Measurements from ENCODE around the gene PSMD1. TPM values are rescaled to one million over a fixed set of nuclear protein-coding genes. Genes with fewer than 3 reads are reported as not detected.

The PSMD1 gene
- polyA plus RNA-seq, 1 donor from 2014 or later, result 83.8 TPM

- no peak overlapping the region for H3K9ac ChIP-seq (ENCODE audit: low read length)
- no peaks in the 10 kb centered on the region for H3K9me3 ChIP-seq (ENCODE audit: low read length)
- TF ChIP-seq EP300 (conservative IDR thresholded peaks at IDR 0.05; ENCODE audit: poor library complexity, severe bottlenecking) (no peak), TAF1 (IDR thresholded peaks at IDR 0.05; ENCODE audit: low read depth) (no peak), MXI1 (conservative IDR thresholded peaks at IDR 0.05; ENCODE audit: poor library complexity, severe bottlenecking) (no peak), CTCF (IDR thresholded peaks at IDR 0.05; ENCODE audit: poor library complexity, severe bottlenecking) (no peak), EZH2 (IDR thresholded peaks at IDR 0.05; ENCODE audit: borderline replicate concordance, insufficient read depth, low read length, poor library complexity, severe bottlenecking) (no peak), POLR2AphosphoS5 (IDR thresholded peaks at IDR 0.05) (no peak), REST (IDR thresholded peaks at IDR 0.05; ENCODE audit: borderline replicate concordance) (no peak), RAD21 (conservative IDR thresholded peaks at IDR 0.05) (no peak), SMC3 (conservative IDR thresholded peaks at IDR 0.05; ENCODE audit: poor library complexity) (no peak)
- H3K4me2 ChIP-seq (ENCODE audit: low read length), result no peak overlapping the region
- no peaks in the 10 kb centered on the region for H3K36me3 ChIP-seq (ENCODE audit: insufficient read depth, low read length)
- H3K27me3 ChIP-seq (ENCODE audit: insufficient read depth, low read depth, low read length), result no peaks in the 10 kb centered on the region
- no peaks in the 10 kb centered on the region for H3K79me2 ChIP-seq (replicated peaks; ENCODE audit: insufficient read depth, low read length)
- no peak overlapping the region for H3K4me3 ChIP-seq (ENCODE audit: low read length)
- H3K27ac ChIP-seq (ENCODE audit: low read length), result no peak overlapping the region
- no peak overlapping the region for H2AFZ ChIP-seq (ENCODE audit: low read depth, low read length)
- no peaks in the 10 kb centered on the region for H3K9me2 ChIP-seq (ENCODE audit: insufficient read depth, low read length)
- H4K20me1 ChIP-seq (ENCODE audit: insufficient read depth), result no peaks in the 10 kb centered on the region
- H3F3A ChIP-seq (ENCODE audit: insufficient read depth, low read length, poor library complexity, severe bottlenecking), result no peaks in the 10 kb centered on the region
These were observed 61.9 kb downstream of the PSMD1 start for GRCh38 chr2:231118614-231118942.

GRCh38 chr2:231123362-231123898 is 66.8 kb downstream of the PSMD1 start:
- Histone ChIP-seq H3K27me3 (ENCODE audit: insufficient read depth, low read depth, low read length) (no peaks in the 10 kb centered on the region), H4K20me1 (ENCODE audit: insufficient read depth) (no peaks in the 10 kb centered on the region), H3K4me2 (ENCODE audit: low read length) (no peak overlapping the region), H3K4me3 (ENCODE audit: low read length) (no peak overlapping the region), H3F3A (ENCODE audit: insufficient read depth, low read length, poor library complexity, severe bottlenecking) (no peaks in the 10 kb centered on the region), H3K9me2 (ENCODE audit: insufficient read depth, low read length) (no peaks in the 10 kb centered on the region), H2AFZ (ENCODE audit: low read depth, low read length) (no peak overlapping the region), H3K27ac (ENCODE audit: low read length) (no peak overlapping the region), H3K79me2 (replicated peaks; ENCODE audit: insufficient read depth, low read length) (no peaks in the 10 kb centered on the region), H3K36me3 (ENCODE audit: insufficient read depth, low read length) (no peaks in the 10 kb centered on the region), H3K9ac (ENCODE audit: low read length) (no peak overlapping the region), H3K9me3 (ENCODE audit: low read length) (no peaks in the 10 kb centered on the region)
- TF ChIP-seq SMC3 (conservative IDR thresholded peaks at IDR 0.05; ENCODE audit: poor library complexity) (no peak), EP300 (conservative IDR thresholded peaks at IDR 0.05; ENCODE audit: poor library complexity, severe bottlenecking) (no peak), POLR2AphosphoS5 (IDR thresholded peaks at IDR 0.05) (no peak), TAF1 (IDR thresholded peaks at IDR 0.05; ENCODE audit: low read depth) (no peak), EZH2 (IDR thresholded peaks at IDR 0.05; ENCODE audit: borderline replicate concordance, insufficient read depth, low read length, poor library complexity, severe bottlenecking) (no peak), RAD21 (conservative IDR thresholded peaks at IDR 0.05) (no peak), CTCF (IDR thresholded peaks at IDR 0.05; ENCODE audit: poor library complexity, severe bottlenecking) (no peak), MXI1 (conservative IDR thresholded peaks at IDR 0.05; ENCODE audit: poor library complexity, severe bottlenecking) (no peak), REST (IDR thresholded peaks at IDR 0.05; ENCODE audit: borderline replicate concordance) (no peak)
